HG02973 (cell line): ENCODE results near the gene UBE2J2.

Experiments used
- ATAC-seq: cut with Tn5 transposase; IDR thresholded peaks from one replicate; pipeline ENCODE4 v1.9.1; 2021; ENCODE audit warnings: moderate library complexity; ENCODE audit not compliant: unreplicated experiment

Gene UBE2J2

GRCh38 chr1:1230656-1231399 lies 42.8 kb downstream of the UBE2J2 start:
- ATAC-seq, result no peak

GRCh38 chr1:1229770-1230169 lies 43.9 kb downstream of the UBE2J2 start:
- no peak for ATAC-seq

GRCh38 chr1:1228596-1229321 lies 44.9 kb downstream of the UBE2J2 start:
- ATAC-seq, result no peak

GRCh38 chr1:1228187-1228586 lies 45.5 kb downstream of the UBE2J2 start:
- no peak for ATAC-seq

GRCh38 chr1:1227386-1227785 lies 46.3 kb downstream of the UBE2J2 start:
- no peak for ATAC-seq

- no peak for ATAC-seq
These were observed 46.9 kb downstream of the UBE2J2 start for GRCh38 chr1:1226566-1227362.

- ATAC-seq, result no peak
These were observed 47.7 kb downstream of the UBE2J2 start for GRCh38 chr1:1225913-1226312.

- ATAC-seq, result no peak
These were observed 48.3 kb downstream of the UBE2J2 start for GRCh38 chr1:1225238-1225845.

- no peak for ATAC-seq
These were observed 49.8 kb downstream of the UBE2J2 start for GRCh38 chr1:1223891-1224290.

- ATAC-seq, result no peak
These were observed 50.3 kb downstream of the UBE2J2 start for GRCh38 chr1:1223321-1223720.

- ATAC-seq, result no peak
These were observed 51.0 kb downstream of the UBE2J2 start for GRCh38 chr1:1222575-1223225.

GRCh38 chr1:1221887-1222574 lies 51.6 kb downstream of the UBE2J2 start:
- no peak for ATAC-seq

- ATAC-seq, result no peak
These were observed 53.5 kb downstream of the UBE2J2 start for GRCh38 chr1:1220197-1220596.

- no peak for ATAC-seq
These were observed 54.3 kb downstream of the UBE2J2 start for GRCh38 chr1:1219341-1219740.

GRCh38 chr1:1218524-1219200 lies 55.0 kb downstream of the UBE2J2 start:
- no peak for ATAC-seq

GRCh38 chr1:1217621-1218523 lies 55.8 kb downstream of the UBE2J2 start:
- no peak for ATAC-seq

- ATAC-seq, result no peak
These were observed 56.7 kb downstream of the UBE2J2 start for GRCh38 chr1:1216770-1217620.
